ENCODE results near the gene CD14. TPM values are rescaled to one million over a fixed set of nuclear protein-coding genes. Genes with fewer than 3 reads are reported as not detected.

The CD14 gene
- total RNA-seq, 1 experiment from 2014 or later = 0.63 TPM

GRCh38 chr5:140600096-140600495 lies 32.9 kb downstream of the CD14 start (continued):
- TF ChIP-seq ARID4B (CRISPR knock-in tag; IDR thresholded peaks at IDR 0.05; ENCODE audit: borderline replicate concordance) (no peak), SP1 (CRISPR knock-in tag; conservative IDR thresholded peaks at IDR 0.05) (no peak), FOXJ3 (CRISPR knock-in tag; IDR thresholded peaks at IDR 0.05; ENCODE audit: borderline replicate concordance) (no peak), ELF4 (CRISPR knock-in tag; IDR thresholded peaks at IDR 0.05; ENCODE audit: low read depth) (no peak), RORB (CRISPR knock-in tag; IDR thresholded peaks at IDR 0.05) (no peak), NFATC4 (CRISPR knock-in tag; IDR thresholded peaks at IDR 0.05) (no peak), HMGA2 (CRISPR knock-in tag; IDR thresholded peaks at IDR 0.05) (no peak), E2F1 (CRISPR knock-in tag; IDR thresholded peaks at IDR 0.05) (no peak)

- Mint-ChIP-seq H3K27me3 (ENCODE audit: low read depth) (peaks cover 30% of the 10 kb centered on the region), H3K4me1 (no peaks in the 10 kb centered on the region), H3K36me3 (no peaks in the 10 kb centered on the region), H3K4me3 (no peak overlapping the region), H3K27ac (no peak overlapping the region), H3K9me3 (0 out of 2 replicates have a peak, but pooled peaks cover 3% of the 10 kb centered on the region)
- ChIA-PET POLR2A (no interaction called here), CTCF (no interaction called here)
- no peak for TF ChIP-seq E2F5 (CRISPR knock-in tag; IDR thresholded peaks at IDR 0.05)
- no peak for TF ChIP-seq CREM (CRISPR knock-in tag; IDR thresholded peaks at IDR 0.05)
- no peak for TF ChIP-seq JAZF1 (CRISPR knock-in tag; IDR thresholded peaks at IDR 0.05)
- TF ChIP-seq ZNF423 (CRISPR knock-in tag; IDR thresholded peaks at IDR 0.05) = no peak
- no peak for TF ChIP-seq MXD4 (CRISPR knock-in tag; IDR thresholded peaks at IDR 0.05; ENCODE audit: borderline replicate concordance)
- TF ChIP-seq HMGXB4 (CRISPR knock-in tag; IDR thresholded peaks at IDR 0.05) = no peak
- no peak for TF ChIP-seq NFATC4 (CRISPR knock-in tag; IDR thresholded peaks at IDR 0.05)
- DNase-seq (ENCODE audit: low spot score) = no peak
- ATAC-seq = no peak
Measured at GRCh38 chr5:140598836-140599235, 34.1 kb downstream of the CD14 start.

- TF ChIP-seq TP53 (CRISPR knock-in tag; IDR thresholded peaks at IDR 0.05) = no peak
- TF ChIP-seq IRF1 (CRISPR knock-in tag; IDR thresholded peaks at IDR 0.05) = no peak
- no peak for TF ChIP-seq GRHL2 (CRISPR knock-in tag; IDR thresholded peaks at IDR 0.05; ENCODE audit: insufficient replicate concordance, severe bottlenecking)
- TF ChIP-seq ZNF138 (CRISPR knock-in tag; conservative IDR thresholded peaks at IDR 0.05) = no peak
- no peak for TF ChIP-seq SP1 (CRISPR knock-in tag; conservative IDR thresholded peaks at IDR 0.05)
- no peak for TF ChIP-seq JAZF1 (CRISPR knock-in tag; IDR thresholded peaks at IDR 0.05)
- no peak for TF ChIP-seq NR2C2 (CRISPR knock-in tag; IDR thresholded peaks at IDR 0.05)
- TF ChIP-seq ZNF121 (CRISPR knock-in tag; IDR thresholded peaks at IDR 0.05) = no peak
- TF ChIP-seq CREB1 (CRISPR knock-in tag; IDR thresholded peaks at IDR 0.05) = no peak
- no peak for TF ChIP-seq ZNF416 (CRISPR knock-in tag; IDR thresholded peaks at IDR 0.05)
- H3K27me3 Mint-ChIP-seq (ENCODE audit: low read depth) = peaks cover 30% of the 10 kb centered on the region
- CTCF ChIA-PET = no interaction called here
- ATAC-seq = no peak
- H3K9me3 Mint-ChIP-seq = no peaks in the 10 kb centered on the region
- no peak for DNase-seq (ENCODE audit: low spot score)
- H3K36me3 Mint-ChIP-seq = no peaks in the 10 kb centered on the region
- POLR2A ChIA-PET = no interaction called here
- H3K4me3 Mint-ChIP-seq = no peak overlapping the region
- H3K4me1 Mint-ChIP-seq = peaks cover 5% of the 10 kb centered on the region
- H3K27ac Mint-ChIP-seq = no peak overlapping the region
Measured at GRCh38 chr5:140596321-140596741, 36.6 kb downstream of the CD14 start.

Data from WTC11 (cell line).